K562 (cell line): ENCODE results near the gene SLC4A5. TPM values are rescaled to one million over a fixed set of nuclear protein-coding genes. Genes with fewer than 3 reads are reported as not detected.

ENCODE experiments used
- ATAC-seq: fragments of 200-7000 bp; cut with Tn5 transposase; 3 replicates; pipeline ENCODE4 v1.9.1; 2020; ENCODE audit warnings: moderate library complexity
- BruUV-seq: library from RNA; stranded (reverse); fragments of 400-500 nt; replicated peaks from 2 replicates; lab custom pipeline; 2021; lab: Mats Ljungman, UMichigan
- CTCF ChIA-PET: fragments of 300-600 bp; formaldehyde crosslinking; extraction: SDS; loops from one replicate; lab custom pipeline; 2021; ENCODE audit warnings: low intra/inter-chr PET ratio; lab: Yijun Ruan, JAX
- POLR2A ChIA-PET: fragments of 300-600, 350-650 bp; sonication (Branson Sonifier 250); formaldehyde crosslinking; extraction: SDS; loops from one replicate; lab custom pipeline; 2021; ENCODE audit warnings: antibody characterized with exemption, inconsistent platforms; lab: Yijun Ruan, JAX
- DNase-seq, 4 experiments: peaks; one replicate each; pipeline versions ENCODE4 v3.0.0 to v3.0.0-alpha.2; 2011 to 2018; ENCODE audit warnings: low spot score in 3 of 4, mixed read lengths in 3 of 4; ENCODE audit errors: extremely low read depth in 1 of 4
- FAIRE-seq: peaks from 2 replicates; lab custom pipeline; 2011; peaks lifted over from hg19 to GRCh38; lab: Jason Lieb, UNC
- H2AFZ ChIP-seq: 2 replicates; pipeline ENCODE4 v1.6.0; 2011; ENCODE audit warnings: low read depth, low read length, control low read depth, inconsistent platforms
- H3K27ac ChIP-seq: fragments of 200-600 bp; 3 replicates; pipeline ENCODE4 v1.8.0; 2011; ENCODE audit warnings: low read depth, mild to moderate bottlenecking, control low read depth, inconsistent platforms, low read length, moderate library complexity, mixed read lengths; ENCODE audit errors: extremely low read depth
- H3K27me3 ChIP-seq, 2 experiments: fragments of 300-600 bp in 1 of 2; 2 replicates in 1 of 2; 3 replicates in 1 of 2; pipeline versions ENCODE4 v1.6.0 to v1.8.0; 2011; ENCODE audit warnings: inconsistent platforms in 2 of 2, low read length in 2 of 2, mild to moderate bottlenecking in 1 of 2, mixed read lengths in 1 of 2, moderate library complexity in 1 of 2; ENCODE audit not compliant: control insufficient read depth in 2 of 2, insufficient read depth in 2 of 2
- H3K36me3 ChIP-seq: fragments of 300-600 bp; 3 replicates; pipeline ENCODE4 v1.8.0; 2011; ENCODE audit warnings: mild to moderate bottlenecking, low read length, inconsistent platforms; ENCODE audit not compliant: control insufficient read depth, insufficient read depth
- H3K4me1 ChIP-seq, 2 experiments: fragments of 200-600 bp in 1 of 2; replicated peaks in 1 of 2; 2 replicates in 1 of 2; 3 replicates in 1 of 2; pipeline versions ENCODE4 v1.5.1 to v1.8.0; 2011; ENCODE audit warnings: inconsistent platforms in 2 of 2, low read length in 2 of 2, mild to moderate bottlenecking in 1 of 2, mixed read lengths in 1 of 2, moderate library complexity in 1 of 2; ENCODE audit not compliant: control insufficient read depth in 2 of 2, insufficient read depth in 2 of 2
- H3K4me2 ChIP-seq: 2 replicates; pipeline ENCODE4 v1.6.1; 2011; ENCODE audit warnings: low read length, control low read depth, inconsistent platforms, mixed read lengths; ENCODE audit not compliant: insufficient read depth
- H3K4me3 ChIP-seq: fragments of 200-600 bp; sonication (generic), shearing (Covaris generic); 2 replicates; pipeline ENCODE4 v1.5.1; 2016; ENCODE audit warnings: control low read depth, inconsistent platforms
- H3K79me2 ChIP-seq: fragments of 200-600 bp; 3 replicates; pipeline ENCODE4 v1.8.0; 2011; ENCODE audit warnings: low read length, inconsistent platforms; ENCODE audit not compliant: control insufficient read depth, insufficient read depth
- H3K9ac ChIP-seq, 2 experiments: 2 replicates each; pipeline versions ENCODE4 v1.6.0 to v1.6.1; 2011; ENCODE audit warnings: low read depth in 2 of 2, low read length in 2 of 2, control low read depth in 1 of 2, inconsistent platforms in 1 of 2, mild to moderate bottlenecking in 1 of 2, mixed read lengths in 1 of 2; ENCODE audit not compliant: insufficient read depth in 1 of 2
- H3K9me1 ChIP-seq: one replicate; pipeline ENCODE4 v1.6.0; 2011; ENCODE audit warnings: inconsistent platforms, mild to moderate bottlenecking, low read length, moderate library complexity; ENCODE audit not compliant: control insufficient read depth, insufficient read depth
- H3K9me3 ChIP-seq: replicated peaks from 2 replicates; pipeline ENCODE4 v1.5.1; 2011; ENCODE audit warnings: low read depth, low read length, inconsistent platforms; ENCODE audit not compliant: control insufficient read depth, insufficient read depth
- H4K20me1 ChIP-seq: replicated peaks from 2 replicates; pipeline ENCODE4 v1.6.1; 2011; ENCODE audit warnings: low read length, inconsistent platforms, mixed read lengths; ENCODE audit not compliant: control insufficient read depth, insufficient read depth
- ARID1B ChIP-seq: fragments of 450-650 bp; IDR thresholded peaks from 2 replicates; pipeline ENCODE4 v1.6.1; 2016; ENCODE audit warnings: antibody characterized with exemption, mild to moderate bottlenecking, inconsistent platforms
- ELF4 ChIP-seq: fragments of 450-650 bp; formaldehyde crosslinking; IDR thresholded peaks from 2 replicates; pipeline ENCODE4 v1.4.0; 2022; ENCODE audit warnings: missing genetic modification characterization
- MTA1 ChIP-seq: fragments of 450-650 bp; IDR thresholded peaks from 2 replicates; pipeline ENCODE4 v1.6.1; 2017; ENCODE audit warnings: borderline replicate concordance
- NR3C1 ChIP-seq: sonication (generic); formaldehyde crosslinking; IDR thresholded peaks from 2 replicates; pipeline ENCODE4 v1.8.1; 2022; ENCODE audit warnings: missing genetic modification reagents
- RBFOX2 ChIP-seq: fragments of 200-400 bp; formaldehyde crosslinking; IDR thresholded peaks from 2 replicates; pipeline ENCODE4 v1.6.1; 2017; ENCODE audit warnings: low read depth, mild to moderate bottlenecking, low read length, moderate library complexity
- USF1 ChIP-seq: sonication (generic); formaldehyde crosslinking; IDR thresholded peaks from 2 replicates; pipeline ENCODE4 v1.9.0; 2022; ENCODE audit warnings: mild to moderate bottlenecking, missing genetic modification reagents
- WGBS: fragments of 100-300 bp; shearing (Covaris generic); methylation state at CpG from one replicate; pipeline ENCODE4 v1.1.6; 2016; ENCODE audit warnings: low coverage, mixed read lengths; ENCODE audit not compliant: insufficient coverage; ENCODE audit errors: missing lambda C conversion rate; 5-methylcytosine and 5-hydroxymethylcytosine counted together
- in situ Hi-C: fragments of 300-500 bp; cut with MboI; formaldehyde crosslinking; loops from 4 replicates; pipeline ENCODE4 v1.15.0; 2018; ENCODE audit warnings: inconsistent platforms, mixed read lengths
- intact Hi-C: fragments of 100-400 bp; cut with micrococcal nuclease; formaldehyde crosslinking; loops from 2 replicates; pipeline ENCODE4 v1.14.2; 2022
- polyA plus RNA-seq, 8 experiments: library from polyadenylated mRNA; depleted of rRNA in 4 of 8; stranded (reverse) in 5 of 8; unstranded in 3 of 8; fragments of >200 nt; fragmentation: Nextera tagmentation in 2 of 8; fragmentation: Illumina TruSeq in 1 of 8; extraction: Ambion mirVana in 2 of 8; extraction: Trizol in 1 of 8; gene quantifications; 2 replicates each; pipeline versions ENCODE4 v1.2.1 to v1.2.3, GENCODE V29; 2011 to 2014; ENCODE audit warnings: inconsistent platforms in 1 of 8, missing spikeins in 1 of 8
- total RNA-seq, 7 experiments: library from RNA; depleted of rRNA in 6 of 7; stranded (reverse); fragments of >200 nt in 6 of 7; fragmentation: Illumina TruSeq in 2 of 7; extraction: Trizol in 2 of 7; gene quantifications; 2 replicates each; pipeline versions ENCODE4 v1.2.1 to v1.2.3, GENCODE V29; 2011 to 2021; ENCODE audit warnings: low replicate concordance in 1 of 7
- TF ChIP-seq, protein P1 (sequence below): fragments of 450-650 bp; IDR thresholded peaks from 2 replicates; pipeline ENCODE4 v1.6.1; 2018; ENCODE audit warnings: mild to moderate bottlenecking, low read depth; ENCODE audit not compliant: partially characterized antibody

SLC4A5 gene
- total and polyA plus RNA-seq, 9 of the 15 experiments (the other 6 are each of a cell fraction or from before 2014, with no cell fraction given), result 0.03 to 0.77 (median 0.14) TPM; not detected in 1

GRCh38 chr2:74205596-74205995 is 137.6 kb downstream of the SLC4A5 start (continued):
- TF ChIP-seq ELF4 (CRISPR knock-in tag) (no peak), MTA1 (no peak), ARID1B (no peak), NR3C1 (CRISPR knock-in tag) (no peak)
- TF ChIP-seq, protein P1, sequence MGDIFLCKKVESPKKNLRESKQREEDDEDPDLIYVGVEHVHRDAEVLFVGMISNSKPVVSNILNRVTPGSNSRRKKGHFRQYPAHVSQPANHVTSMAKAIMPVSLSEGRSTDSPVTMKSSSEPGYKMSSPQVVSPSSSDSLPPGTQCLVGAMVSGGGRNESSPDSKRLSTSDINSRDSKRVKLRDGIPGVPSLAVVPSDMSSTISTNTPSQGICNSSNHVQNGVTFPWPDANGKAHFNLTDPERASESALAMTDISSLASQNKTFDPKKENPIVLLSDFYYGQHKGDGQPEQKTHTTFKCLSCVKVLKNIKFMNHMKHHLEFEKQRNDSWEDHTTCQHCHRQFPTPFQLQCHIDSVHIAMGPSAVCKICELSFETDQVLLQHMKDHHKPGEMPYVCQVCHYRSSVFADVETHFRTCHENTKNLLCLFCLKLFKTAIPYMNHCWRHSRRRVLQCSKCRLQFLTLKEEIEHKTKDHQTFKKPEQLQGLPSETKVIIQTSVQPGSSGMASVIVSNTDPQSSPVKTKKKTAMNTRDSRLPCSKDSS, result no peak
- TF ChIP-seq, all 486 proteins: peak for 7

- no peaks in the 10 kb centered on the region for H3K9me3 ChIP-seq
- H3K79me2 ChIP-seq, result peaks cover 93% of the 10 kb centered on the region
- H3K4me3 ChIP-seq, result no peak overlapping the region
- peaks cover 42% of the 10 kb centered on the region for H4K20me1 ChIP-seq
- H3K4me1 ChIP-seq, result peaks cover 17 to 38% of the 10 kb centered on the region in 2 experiments
- H2AFZ ChIP-seq, result no peak overlapping the region
- H3K4me2 ChIP-seq, result no peak overlapping the region
- POLR2A ChIA-PET, result interaction anchor here (0.9 to 5.9 kb wide), 8 partner anchors 8 to 76 kb away, joined by 3 to 62 read pairs (median 6); partner anchors contain the start of gene MOB1A
- intact Hi-C loops (no loop called here), in situ Hi-C loops (no loop called here)
- peak overlapping the region; percentile 10 to 12; a peak in 2 of 4 replicates for H3K9ac ChIP-seq
- BruUV-seq, result no TSS peak
- H3K27me3 ChIP-seq, result no peaks in the 10 kb centered on the region
- DNase-seq (no peak), ATAC-seq (peak; percentile 9; the same call in 2 of the 3 replicates), FAIRE-seq (no peak)
- H3K9me1 ChIP-seq, result peaks cover 9% of the 10 kb centered on the region
- CTCF ChIA-PET, result interaction anchor here (0.7 kb wide), 1 partner anchor 207 kb away, joined by 3 read pairs; no protein-coding TSS in a partner anchor
- 66% methylated on average over 5 of the region's 5 CpGs for WGBS
- TF ChIP-seq USF1 (CRISPR knock-in tag) (no peak), RBFOX2 (0 out of 2 replicates have a peak, but pooled peaks have one; percentile 39)
- H3K27ac ChIP-seq, result peak overlapping the region; percentile 78; the same call in 2 of the 3 replicates
- peaks cover 96% of the 10 kb centered on the region for H3K36me3 ChIP-seq
Measured at GRCh38 chr2:74205113-74205512, 138.1 kb downstream of the SLC4A5 start.
